Effector CD8-positive, alpha-beta T cell (primary cell): ENCODE data around the gene UNC13D.
"Not testable (repeated sequence)": the region's sequence is repeated elsewhere in the genome, so short reads cannot be mapped to it uniquely, and the experiment has no call there.

ENCODE experiments used
- DNase-seq: peaks from one replicate; lab custom pipeline; 2025; lab: John Stamatoyannopoulos, UW

The UNC13D gene

DNA sequence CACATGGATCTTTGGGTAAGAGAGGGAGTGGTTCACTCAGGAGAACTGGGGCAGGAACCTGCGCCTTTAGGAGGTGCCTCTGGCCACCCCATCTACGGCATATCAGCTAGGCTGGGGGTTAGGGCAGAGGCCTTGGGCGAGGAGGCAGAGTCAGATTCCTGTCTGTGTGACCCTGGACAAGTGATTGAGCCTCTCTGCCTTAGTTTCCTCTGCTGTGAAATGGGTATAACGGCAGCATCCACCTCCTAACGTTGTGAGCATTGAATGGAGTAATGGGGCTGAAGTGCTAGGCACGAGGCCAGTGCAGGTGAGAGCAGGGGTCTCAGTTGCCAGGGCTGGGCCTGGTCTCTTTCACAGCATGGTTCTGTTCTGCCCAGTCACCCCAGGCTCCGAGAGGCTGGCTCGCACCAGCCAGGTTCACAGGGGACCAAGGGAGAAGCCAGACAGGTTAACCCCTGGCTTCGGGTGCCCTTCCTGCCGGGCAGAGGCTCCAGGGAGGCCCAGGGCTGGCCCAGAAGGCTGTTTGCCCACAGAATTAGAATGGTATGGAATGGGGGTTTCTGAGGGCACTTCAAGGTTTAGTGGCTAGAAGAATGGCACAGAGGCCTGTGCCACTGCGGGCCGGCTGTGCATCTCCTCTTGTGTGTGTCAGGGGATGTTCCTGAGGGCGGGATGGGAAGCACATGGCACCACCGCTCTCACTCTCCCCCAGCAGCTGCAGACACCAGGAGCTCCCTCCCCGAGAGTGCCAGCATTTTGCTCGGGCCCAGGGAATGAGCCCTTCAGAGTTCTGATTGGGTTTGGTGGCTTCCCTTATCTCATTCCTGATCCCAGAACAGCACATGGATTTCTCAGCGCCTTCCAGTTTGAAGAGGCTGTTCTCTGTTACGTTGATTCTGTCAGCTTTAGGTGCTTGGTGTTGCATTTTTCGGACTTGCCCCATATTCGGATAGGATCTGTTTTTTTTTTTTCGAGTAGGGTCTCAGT is 23.8 kb downstream of the UNC13D start:
- no peak for DNase-seq

DNA sequence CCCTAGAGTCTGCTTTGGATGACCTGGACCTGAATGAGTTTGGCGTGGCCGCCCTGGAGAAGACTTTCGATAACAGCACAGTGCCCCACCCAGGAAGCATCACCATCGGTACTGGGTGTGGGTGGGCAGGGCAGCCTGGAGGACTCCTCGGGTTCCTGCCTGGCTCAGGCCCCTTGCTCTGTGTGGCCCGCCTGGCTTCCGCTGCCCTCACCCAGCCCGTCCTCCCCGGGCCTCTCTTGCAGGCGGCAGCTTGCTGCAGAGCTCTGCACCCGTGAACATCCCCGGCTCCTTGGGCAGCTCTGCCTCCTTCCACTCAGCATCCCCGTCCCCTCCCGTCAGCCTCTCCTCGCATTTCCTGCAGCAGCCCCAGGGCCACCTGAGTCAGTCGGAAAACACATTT is 24.5 kb downstream of the UNC13D start:
- DNase-seq: no peak

DNA sequence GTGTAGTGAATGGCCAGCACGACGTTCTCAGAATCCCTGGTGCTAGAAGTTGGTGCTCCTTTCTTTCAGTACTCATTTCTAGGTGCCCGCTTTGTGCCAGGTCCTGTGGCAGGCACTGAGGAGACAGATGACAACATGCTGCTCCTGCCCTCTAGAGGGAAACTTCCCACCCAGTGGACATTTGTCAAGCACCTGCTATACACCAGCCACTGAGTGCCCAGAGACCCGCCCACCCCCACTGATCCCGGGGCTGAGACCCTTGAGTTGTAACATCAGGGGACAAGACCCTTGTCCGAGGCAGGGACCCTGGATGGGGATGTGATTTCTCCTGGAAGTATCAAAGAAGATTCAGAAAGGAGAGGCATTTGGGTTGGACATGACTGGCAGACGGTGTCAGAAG is 25.1 kb downstream of the UNC13D start:
- DNase-seq: no peak

DNA sequence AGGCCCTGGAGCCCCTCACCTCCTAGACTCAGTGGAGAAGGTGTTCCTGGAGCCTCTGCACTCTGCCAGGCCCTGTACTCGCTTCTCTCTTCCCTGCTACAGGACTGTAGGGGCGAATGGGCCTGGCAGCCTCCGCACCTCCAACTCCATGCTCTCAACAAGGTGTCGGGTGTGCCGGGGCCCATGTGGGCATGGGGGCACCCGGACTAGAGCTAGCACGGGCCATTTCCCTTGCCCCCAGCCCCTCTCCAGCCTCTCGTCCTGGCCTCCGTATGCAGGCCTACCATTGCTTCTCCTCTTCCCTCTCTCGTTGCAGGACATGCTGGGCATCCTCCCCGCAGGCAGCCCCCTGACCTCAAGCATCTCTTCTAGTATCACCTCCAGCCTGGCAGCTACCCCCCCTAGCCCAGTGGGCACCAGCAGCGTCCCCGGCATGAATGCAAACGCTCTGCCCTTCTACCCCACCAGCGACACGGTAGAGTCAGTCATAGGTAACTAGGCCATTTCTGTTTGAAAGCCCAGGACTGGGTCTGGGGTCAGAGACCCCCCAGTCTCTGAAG is 25.8 kb downstream of the UNC13D start:
- DNase-seq: no peak

DNA sequence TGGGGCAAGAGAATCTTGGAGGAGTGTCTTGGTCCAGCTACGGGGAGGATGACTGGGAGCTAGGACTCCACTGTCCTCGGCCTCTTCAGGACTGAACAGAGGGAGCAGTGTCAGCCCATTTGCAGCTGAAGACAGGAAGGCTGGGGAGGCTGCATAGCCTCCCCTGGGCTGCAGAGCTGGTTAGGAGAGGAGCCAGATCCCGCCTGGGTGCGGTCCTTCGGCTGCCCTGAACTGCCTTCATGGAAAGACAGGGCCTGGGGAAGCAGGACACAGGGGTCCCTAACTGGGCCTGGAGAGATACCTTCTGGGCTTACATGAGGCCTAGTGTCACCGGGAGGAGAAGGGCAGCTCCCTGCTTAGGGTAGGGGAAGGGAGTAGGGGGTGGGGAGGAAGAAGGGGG is 26.6 kb downstream of the UNC13D start:
- no peak for DNase-seq

DNA sequence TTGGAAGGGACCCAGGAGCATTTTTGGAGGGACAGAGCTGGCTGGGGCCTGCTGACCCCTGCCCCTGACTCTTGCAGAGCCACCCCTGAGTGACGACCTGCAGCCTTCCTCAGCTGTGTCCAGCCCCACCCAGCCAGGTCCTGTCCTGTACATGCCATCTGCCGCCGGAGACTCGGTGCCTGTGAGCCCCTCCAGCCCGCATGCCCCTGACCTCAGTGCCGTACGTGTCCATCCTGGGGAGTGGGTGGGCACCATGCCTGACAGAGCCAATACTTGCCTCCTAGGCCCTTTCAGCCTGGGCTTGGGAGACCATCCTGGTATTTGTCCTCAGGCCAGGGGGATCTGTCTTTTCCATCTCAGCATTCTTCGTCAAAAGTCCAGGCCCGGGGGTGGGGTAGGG is 27.5 kb downstream of the UNC13D start:
- DNase-seq: no peak

DNA sequence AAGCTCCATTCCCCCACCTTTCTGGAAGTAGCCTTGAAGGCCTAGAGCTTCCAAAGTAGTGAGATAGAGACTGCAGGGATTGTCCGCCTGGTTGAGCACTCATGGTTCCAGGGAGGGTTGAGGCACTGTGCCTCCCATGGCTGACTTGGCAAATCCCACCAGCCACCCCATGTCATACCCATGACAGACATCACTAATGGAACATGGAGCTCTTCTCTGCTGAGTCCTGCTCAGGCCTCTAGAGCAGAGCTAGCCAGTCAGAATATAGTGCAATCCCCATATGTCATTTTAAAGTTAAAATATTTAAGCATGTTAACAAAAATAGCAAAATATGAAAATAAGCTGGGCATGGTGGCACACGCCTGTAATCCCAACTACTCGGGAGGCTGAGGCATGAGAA is 28.8 kb downstream of the UNC13D start:
- DNase-seq: no peak

DNA sequence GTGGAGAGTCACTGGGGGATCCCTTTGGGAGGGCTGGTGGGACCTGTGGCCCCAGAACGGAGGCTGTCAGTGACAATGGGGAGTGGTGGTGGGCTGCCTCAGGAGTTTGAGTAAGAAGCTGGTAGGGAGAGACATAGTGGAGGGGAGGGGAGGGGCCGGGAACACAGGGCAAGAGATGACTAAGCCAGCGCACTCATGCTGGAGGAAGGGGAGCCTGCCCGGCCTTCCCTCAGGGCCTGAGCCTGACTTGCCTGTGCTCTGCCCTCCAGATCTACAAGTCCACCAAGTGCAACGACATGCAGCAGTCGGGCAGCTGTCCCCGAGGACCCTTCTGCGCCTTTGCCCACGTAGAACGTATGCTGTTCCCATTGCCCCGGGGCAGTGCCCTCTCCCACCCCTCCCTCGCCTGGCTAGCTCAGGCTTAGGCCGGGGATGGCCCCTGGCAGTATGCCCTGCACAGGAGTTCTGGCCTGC is 29.3 kb downstream of the UNC13D start:
- no peak for DNase-seq

DNA sequence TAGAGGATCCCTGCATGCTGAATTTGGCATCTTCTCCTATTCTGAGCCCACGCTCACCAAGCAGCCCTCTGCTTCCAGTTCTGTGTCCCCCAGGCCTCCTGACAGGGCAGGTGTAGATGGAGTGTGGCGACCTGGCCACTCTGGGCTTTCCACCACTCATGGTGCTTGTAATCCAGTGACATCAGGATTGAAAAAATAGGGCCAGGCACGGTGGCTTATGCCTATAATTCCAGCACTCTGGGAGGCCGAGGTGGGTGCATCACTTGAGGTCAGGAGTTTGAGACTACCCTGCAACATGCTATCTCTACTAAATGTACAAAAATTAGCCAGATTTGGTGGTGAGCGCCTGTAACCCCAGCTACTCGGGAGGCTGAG is 30.2 kb downstream of the UNC13D start:
- no peak for DNase-seq

DNA sequence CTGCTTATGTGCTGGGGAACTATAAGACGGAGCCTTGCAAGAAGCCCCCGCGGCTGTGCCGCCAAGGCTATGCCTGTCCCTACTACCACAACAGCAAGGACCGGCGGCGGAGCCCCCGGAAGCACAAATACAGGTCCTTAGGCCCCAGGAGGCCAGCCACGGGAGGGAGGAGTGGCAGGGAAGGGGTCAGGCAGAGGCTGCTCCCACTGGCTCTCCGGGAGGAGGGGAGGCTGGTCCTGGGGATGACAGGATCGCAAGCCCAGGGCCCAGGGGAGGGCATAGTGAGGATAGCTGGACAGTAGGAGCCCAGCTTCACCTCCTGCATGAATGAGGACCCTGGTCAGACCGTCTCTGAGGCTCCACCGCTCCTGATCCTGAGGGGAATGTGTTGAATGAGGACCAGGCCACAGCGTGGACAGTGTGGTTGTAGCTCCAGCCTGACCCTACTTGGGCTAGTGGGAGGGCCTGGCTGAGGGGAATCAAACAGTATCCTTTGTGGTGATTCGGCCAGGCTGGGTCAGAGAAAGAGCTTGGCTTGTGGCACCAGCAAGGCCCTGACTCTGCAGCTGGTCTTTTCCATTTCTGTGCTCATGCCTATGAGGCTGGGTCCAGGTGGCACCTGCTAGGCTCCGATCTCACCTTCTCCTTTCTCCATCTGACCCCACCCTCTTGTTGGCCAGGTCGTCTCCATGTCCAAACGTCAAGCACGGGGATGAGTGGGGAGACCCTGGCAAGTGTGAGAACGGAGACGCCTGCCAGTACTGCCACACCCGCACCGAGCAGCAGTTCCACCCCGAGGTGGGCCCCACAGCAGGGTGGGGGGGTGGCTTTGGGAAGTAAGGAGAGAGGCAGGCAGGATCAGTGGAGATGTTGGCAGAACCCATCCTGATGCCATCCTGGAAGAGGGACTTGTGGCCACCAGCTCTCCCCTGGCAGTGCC is 30.9 kb downstream of the UNC13D start:
- no peak for DNase-seq

DNA sequence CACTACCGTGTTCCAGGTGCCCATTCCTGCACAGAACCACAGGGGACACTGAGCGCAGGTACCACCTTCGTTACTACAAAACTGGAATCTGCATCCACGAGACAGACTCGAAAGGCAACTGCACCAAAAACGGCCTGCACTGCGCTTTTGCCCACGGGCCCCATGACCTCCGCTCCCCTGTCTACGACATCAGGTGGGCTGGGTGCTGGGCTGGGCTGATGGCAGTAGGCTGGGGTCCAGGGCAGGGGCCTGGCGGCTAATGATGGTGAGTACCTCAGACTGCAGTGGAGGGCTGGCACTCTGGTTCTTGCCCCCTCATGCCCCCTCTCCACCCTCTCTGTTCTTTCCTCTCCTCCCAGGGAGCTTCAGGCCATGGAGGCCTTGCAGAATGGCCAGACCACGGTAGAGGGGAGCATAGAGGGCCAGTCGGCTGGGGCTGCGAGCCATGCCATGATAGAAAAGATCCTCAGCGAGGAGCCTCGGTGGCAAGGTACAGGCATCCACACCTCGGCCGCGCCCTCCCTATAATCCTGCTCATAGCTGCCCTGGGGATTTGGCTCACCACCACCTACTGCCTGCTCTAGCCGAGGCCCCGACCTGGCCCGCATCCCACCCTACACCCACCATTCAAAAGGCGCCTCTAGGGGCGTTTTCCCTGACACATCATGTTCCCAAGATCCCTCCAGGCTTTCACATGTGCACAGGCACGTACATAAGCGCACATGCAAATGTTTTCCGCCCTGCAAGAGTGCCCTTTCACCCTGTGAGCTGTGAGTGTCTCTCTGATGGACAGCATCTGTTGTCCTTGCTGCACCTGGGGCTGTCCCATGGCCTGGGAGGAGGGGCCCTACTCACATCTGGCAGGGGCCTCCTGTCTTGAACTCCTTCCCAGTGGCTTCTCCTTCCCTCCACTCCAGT is 31.8 kb downstream of the UNC13D start:
- no peak for DNase-seq

DNA sequence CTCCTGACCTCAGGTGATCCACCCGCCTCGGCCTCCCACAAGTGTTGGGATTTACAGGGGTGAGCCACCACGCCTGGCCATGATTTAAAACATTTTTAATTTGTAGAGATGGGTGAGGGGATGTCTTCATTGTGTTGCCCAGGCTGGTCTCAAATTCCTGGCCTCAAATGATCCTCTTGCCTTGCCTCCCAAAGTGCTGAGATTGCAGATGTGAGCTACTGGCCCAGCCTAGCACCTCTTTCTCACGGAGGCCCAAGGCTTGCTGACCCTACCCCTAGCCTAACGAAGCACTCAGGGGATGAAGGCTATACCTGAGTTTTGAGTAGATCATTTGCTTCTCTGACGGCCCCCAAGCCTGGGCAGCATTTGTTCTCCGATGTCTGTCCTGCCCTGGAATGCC is 33.0 kb downstream of the UNC13D start:
- no peak for DNase-seq

DNA sequence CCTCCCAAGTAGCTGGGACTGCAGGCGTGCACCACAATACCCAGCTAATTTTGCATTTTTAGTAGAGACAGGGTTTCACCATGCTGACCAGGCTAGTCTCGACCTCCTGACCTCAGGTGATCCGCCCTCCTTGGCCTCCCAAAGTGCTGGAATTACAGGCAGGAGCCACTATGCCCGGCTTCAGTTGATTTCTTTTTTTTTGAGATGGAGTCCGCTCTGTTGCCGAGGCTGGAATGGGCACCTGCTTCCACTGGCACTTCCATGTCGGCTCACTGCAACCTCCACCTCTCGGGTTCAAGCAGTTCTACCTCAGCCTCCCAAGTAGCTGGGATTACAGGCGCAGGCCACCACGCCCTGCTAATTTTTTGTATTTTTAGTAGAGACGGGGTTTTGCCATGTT is 33.4 kb downstream of the UNC13D start:
- not testable (repeated sequence) for DNase-seq

DNA sequence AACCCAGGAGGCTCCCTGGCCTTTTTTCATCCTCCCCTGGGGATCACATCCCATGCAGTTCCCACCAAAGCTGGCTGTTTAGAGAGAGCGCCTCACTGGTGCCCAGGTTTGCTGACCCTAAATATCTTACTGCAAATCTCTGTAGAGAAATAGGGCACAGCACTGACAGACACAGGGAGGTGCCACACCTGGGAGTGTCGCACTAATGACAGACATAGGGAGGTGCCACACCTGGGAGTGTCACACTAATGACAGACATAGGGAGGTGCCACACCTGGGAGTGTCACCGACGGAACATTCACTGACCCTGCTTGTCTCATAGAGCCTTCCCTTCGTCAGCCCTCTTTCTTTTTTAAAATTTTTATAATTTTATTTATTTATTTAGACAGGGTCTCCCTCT is 34.0 kb downstream of the UNC13D start:
- DNase-seq: no peak

DNA sequence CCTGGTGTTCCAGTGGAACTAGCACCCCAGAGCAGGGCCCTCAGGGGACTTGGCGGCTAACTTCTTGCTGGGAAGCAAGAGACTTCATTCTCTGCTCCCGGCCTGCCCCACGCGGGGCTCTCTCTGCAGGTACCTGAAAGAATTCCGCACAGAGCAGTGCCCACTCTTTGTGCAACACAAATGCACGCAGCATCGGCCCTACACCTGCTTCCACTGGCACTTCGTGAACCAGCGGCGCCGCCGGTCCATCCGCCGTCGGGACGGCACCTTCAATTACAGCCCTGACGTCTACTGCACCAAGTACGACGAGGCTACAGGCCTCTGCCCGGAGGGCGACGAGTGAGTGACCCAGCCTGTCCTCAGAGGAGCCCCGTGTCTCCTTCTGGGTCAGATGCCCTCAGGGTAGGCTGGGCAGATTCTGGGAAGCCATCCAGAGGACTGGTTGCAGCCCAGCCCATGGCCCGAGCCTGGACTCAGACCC is 34.5 kb downstream of the UNC13D start:
- no peak for DNase-seq

DNA sequence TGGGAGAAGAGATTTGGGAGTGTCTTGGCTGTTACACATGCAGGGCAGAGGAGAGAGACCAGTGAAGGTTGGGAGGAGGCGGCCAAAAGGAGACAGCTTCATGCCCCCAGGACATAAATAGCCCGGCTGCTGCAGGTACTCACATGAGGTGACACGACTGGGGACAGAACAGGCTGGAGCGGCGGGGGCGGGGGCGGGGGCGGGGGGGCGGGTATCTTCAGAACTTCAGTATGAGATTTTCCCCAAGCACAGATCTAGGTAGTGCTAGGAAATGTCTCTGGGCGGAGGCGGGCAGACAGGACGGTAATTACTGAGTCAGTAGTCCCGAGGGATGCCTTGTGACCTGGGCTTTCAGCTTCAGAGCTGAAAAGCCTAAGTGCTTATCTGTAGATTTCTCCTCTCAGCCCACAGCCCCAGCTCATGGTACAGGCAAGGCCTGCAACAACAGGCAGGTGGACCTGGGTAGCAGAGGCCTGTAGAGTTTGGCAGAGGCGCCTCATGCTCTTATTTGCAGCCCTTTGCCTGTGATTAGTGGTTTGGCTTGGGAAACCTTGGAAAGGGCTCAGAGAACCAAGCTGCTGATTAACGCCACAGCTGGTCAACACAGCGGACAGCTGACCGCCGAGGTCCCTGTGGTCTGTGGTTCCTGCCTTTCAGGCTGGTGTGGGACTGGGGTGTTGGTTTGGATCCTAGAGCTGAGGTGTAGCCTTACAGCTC is 35.1 kb downstream of the UNC13D start:
- DNase-seq: no peak

DNA sequence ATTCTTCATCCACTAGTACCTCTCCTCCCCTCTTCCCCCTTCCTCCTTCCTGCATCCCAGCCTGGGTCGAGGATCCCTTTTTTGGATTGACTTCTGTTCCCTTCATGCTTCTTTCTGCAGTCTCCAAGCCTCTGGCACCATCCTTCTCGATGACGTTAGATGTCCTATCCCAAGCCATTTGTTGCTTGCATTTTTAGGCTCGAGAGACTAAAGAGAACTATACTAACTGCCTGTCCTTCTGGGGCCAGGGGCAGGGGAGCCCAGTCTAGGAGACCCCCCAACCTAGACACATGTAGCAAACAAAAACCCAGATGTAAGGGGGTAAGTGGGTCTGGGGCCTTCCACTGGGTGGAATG is 35.7 kb downstream of the UNC13D start:
- DNase-seq: no peak

DNA sequence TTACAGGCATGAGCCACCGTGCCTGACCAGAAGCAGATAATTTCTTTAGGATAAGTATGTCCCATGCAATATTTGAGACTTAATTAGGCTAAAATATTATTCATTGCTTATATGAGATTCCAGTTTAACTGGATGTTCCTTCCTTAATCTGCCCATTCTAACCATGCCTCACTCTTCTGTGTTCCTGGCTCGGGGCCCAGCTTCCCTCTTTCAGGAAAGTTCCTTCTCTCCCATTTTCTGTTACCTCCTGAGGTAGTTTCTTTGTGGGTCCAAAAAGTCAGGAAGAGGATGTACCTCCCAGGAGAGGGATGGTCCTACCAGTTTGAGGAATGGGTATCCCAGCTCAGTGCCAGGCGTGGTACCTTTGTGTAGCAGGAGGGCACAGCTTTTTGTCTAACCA is 36.3 kb downstream of the UNC13D start:
- DNase-seq: no peak

DNA sequence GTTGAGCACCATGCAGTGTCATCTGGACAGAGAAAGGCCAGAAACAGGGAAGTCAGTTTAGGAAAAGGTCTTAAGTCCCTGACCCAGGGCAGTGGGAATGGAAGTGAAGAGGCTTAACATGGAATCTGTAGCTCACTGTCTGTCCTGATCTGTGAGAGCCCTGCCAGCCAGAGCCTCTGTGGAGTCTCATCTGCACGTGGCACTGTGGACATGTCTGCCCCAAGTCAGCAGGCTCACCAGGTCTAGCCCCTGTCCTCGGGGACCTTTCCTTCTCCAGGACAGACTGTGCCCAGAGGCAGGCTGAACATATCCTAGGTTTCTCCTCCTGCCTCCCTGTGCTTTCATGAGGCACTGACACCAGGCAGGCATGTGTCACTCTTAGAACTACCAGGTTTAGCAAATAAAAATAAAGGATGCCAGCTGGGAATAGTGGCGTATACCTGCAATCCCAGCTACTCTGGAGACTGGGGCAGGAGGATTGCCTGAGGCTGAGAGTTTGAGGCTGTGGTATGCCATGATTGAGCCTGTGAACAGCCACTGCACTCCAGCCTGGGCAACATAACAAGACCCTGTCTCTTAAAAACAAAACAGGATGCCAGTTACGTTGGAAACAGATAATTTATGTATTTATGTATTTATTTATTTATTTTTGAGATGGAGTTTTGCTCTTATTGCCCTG is 37.2 kb downstream of the UNC13D start:
- DNase-seq: no peak

DNA sequence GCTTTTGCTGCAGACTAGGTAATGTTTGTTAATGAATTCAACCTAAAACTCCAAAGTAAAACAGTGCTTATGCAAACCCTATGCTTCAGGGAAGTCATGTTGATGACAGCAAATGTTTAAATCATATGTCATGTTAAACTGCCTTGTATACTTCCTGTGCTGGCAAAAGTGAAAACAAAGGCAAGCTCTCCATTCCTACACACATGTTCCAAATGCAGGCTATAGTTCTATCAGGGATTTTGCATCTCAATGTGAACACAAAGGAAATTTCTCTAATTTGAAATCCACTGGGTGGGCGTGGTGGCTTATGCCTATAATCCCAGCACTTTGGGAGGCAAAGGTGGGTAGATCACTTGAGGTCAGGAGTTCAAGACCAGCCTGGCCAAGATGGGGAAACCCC is 40.3 kb downstream of the UNC13D start:
- DNase-seq: no peak
